OCI-LY7 (cell line): ENCODE data around the gene HNRNPH3.

ENCODE experiments used
- EZH2phosphoT487 ChIP-seq: fragments of 200-600 bp; sonication (generic); IDR thresholded peaks from 2 replicates; pipeline ENCODE4 v1.6.1; 2018; ENCODE audit warnings: low read depth, borderline replicate concordance, mild to moderate bottlenecking, mixed run types, antibody characterized with exemption, low read length, moderate library complexity, mixed read lengths
- TF ChIP-seq, protein P1 (sequence below): fragments of 200-600 bp; sonication (generic); conservative IDR thresholded peaks from 2 replicates; pipeline ENCODE4 v1.5.1; 2014; ENCODE audit warnings: mild to moderate bottlenecking, antibody characterized with exemption, low read length, moderate library complexity, mixed read lengths

DNA sequence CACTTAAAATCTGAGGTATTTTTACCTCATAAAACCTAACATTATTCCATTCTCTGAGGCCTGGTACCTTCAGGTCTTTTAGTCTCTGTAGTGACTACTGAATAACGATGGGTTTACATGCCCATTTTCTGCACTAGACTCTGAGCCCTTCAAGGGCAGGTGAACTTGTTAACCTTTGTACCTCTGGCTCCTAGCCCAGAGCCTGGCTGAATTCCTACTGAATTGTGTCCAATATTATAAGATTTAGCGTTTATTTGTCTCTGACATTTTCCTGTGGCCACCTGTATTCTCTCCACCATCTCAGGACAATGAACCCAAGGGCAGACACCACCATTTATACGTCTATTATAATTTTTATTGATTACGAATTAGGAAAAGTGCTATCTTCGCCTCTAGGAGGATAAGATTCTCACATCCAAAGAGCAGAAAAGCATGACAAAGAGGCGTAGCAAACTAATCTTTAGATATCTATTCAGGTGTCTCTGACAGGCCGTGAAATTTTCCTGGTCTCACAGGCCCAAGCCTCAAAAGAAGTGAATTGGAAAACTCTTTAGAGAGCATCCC lies 27.9 kb upstream of the HNRNPH3 start:
- TF ChIP-seq, protein P1, sequence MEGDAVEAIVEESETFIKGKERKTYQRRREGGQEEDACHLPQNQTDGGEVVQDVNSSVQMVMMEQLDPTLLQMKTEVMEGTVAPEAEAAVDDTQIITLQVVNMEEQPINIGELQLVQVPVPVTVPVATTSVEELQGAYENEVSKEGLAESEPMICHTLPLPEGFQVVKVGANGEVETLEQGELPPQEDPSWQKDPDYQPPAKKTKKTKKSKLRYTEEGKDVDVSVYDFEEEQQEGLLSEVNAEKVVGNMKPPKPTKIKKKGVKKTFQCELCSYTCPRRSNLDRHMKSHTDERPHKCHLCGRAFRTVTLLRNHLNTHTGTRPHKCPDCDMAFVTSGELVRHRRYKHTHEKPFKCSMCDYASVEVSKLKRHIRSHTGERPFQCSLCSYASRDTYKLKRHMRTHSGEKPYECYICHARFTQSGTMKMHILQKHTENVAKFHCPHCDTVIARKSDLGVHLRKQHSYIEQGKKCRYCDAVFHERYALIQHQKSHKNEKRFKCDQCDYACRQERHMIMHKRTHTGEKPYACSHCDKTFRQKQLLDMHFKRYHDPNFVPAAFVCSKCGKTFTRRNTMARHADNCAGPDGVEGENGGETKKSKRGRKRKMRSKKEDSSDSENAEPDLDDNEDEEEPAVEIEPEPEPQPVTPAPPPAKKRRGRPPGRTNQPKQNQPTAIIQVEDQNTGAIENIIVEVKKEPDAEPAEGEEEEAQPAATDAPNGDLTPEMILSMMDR: no peak
- no peak for TF ChIP-seq EZH2phosphoT487
